ENCODE results near the gene UCP2.

GRCh38 chr11:74019104-74019738, 36.6 kb upstream of the UCP2 start:
- TF ChIP-seq CTCF (conservative IDR thresholded peaks at IDR 0.05; ENCODE audit: low read depth in 2 of 2) (no peak), ETS1 (IDR thresholded peaks at IDR 0.05) (no peak), REST (IDR thresholded peaks at IDR 0.05; ENCODE audit: unreplicated experiment) (no peak)

Measured in GM23338 (cell line).